ENCODE results near the gene PTPN1.
"Not testable (repeated sequence)": the region's sequence is repeated elsewhere in the genome, so short reads cannot be mapped to it uniquely, and the experiment has no call there.

PTPN1 gene

DNA sequence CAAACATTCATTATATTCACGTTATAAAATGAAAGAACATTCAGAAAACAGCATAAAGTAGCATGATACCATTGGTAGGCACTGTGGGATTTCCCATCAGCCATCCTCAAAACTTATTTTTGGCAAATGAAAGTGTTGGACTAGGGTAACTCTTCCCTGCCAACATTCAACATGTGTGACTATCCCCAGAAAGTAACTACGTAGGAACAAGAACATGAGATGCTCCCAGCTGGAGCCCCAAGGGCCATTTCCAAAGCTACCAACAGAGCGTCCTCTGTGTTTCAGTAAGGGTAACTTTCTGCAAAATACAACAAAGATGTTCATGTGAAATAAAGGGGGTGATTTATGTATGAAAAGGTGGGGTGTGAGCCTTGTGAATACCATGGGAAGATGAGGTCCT, 28.4 kb upstream of the PTPN1 start:
- ATAC-seq, result no peak
- no peak for DNase-seq

DNA sequence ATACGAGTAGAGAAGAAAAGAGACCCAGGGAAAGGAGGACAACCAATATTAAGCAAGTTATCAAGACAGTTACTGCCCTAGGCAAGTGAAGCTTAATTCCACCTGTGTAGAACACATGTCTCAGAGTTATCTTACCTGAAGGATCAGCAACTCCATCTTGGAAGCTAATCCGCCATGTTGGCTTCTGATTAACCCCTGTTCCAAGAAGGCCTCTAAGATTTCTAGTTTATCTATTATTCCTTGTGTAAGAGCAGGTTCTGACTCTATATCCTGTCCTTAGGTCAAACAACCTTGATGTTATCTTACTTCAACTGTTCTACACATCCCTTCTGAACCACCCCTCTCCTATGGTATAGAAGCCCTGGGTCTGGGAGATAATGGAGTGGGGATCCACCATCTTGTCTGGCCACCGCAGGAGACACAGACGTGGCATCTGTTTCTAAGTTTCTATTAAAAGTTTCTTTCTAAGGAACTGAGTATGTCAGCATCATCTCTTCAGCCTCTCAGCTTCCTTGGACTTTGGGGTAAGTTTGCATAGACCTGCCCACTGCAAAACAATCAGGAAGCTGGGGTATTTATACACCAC, 27.7 kb upstream of the PTPN1 start:
- ATAC-seq (no peak), DNase-seq (no peak)

DNA sequence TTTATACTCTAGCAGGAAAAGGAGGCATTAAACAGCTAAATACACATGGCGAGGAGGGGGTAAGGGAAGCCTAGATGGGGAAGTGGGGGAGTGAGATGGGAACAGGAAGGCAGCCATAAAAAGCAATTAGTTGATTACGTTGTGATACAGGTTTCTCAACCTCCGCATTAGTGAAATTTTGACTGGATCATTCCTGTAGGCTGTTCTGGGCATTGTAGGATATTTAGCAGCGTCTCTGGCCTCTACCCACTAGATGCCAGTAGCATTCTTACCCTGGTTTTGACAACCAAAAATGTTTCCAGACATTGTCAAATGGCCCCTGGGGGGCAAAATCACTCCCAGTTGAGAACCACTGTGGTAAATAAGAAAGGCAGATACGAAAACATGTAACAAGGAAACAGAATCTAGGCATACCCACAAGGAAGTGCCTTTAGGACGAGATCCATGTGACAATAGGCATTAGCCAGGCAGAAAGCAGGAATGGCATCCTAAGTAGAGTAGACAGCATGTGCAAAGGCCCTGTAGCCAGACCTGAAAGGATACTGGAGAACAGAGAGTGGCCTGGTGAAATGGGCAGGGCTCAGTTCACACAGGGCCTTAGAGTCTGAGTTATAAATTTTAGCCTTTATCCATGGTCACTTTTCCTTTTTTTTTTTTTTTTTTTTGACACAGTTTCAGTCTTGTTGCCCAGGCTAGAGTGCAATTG, 25.8 kb upstream of the PTPN1 start:
- ATAC-seq, result no peak
- no peak for DNase-seq

DNA sequence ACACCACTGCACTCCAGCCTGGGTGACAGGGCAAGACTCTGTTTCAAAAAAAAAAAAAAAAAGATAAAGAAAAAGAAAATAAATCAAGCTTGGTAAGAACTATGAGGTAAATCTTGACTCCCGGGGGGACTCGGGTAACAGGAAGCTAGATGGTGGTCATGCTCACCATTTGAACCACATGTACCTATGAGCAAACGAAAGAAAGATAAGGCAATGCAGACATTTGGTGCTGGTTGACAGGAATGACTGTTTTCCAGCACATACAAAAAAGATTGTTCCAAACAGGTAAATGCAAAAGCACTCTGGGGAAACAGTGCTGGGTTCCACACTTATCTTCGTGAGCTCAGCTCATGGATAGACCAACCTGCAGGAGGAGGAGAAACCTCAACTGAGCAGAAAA, 22.8 kb upstream of the PTPN1 start:
- DNase-seq (no peak), ATAC-seq (no peak)

DNA sequence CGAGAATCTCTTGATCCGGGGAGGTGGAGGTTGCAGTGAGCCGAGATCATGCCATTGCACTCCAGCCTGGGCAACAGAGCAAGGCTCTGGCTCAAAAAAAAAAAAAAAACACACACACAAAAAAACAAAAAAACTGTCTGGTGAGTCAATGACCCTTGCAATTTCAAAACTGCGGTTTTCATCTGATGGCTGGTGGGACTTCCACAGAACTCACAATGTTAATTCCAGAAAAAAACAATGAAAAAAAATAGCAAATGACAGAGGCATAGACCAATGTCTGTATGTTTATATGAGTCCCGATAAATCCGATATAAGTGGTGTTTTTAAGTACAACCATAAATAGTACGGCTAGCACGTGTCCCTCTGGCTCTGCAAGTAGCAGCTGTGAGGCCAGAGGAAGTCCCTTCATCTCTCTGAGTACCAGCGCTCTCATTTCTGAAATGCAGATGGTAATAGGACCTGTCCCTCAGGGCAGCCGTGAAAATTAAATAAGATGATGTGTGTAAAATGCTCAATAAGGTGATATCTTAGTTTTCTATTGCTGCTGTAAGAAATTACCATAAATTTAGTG, 21.9 kb upstream of the PTPN1 start:
- DNase-seq (no peak), ATAC-seq (no peak)

DNA sequence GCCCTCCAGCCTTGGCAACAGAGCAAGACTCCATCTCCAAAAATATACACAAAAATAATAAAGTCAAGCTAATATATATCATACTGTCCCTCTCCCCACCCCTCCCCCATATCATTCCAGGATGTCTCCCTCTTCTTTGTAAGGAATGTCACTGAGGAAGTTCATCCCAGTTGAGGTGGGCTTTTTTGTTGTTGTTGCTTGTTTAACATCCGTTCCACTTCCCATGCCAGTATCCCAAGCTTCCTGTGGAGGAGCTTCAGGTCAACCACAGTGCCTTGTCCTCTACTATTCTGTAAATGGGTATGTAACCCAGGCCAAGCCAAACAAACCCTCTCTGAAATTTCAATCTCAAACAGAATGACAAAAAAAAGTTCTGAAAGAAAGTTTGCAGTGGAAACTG, 19.0 kb upstream of the PTPN1 start:
- DNase-seq (no peak), ATAC-seq (no peak)

DNA sequence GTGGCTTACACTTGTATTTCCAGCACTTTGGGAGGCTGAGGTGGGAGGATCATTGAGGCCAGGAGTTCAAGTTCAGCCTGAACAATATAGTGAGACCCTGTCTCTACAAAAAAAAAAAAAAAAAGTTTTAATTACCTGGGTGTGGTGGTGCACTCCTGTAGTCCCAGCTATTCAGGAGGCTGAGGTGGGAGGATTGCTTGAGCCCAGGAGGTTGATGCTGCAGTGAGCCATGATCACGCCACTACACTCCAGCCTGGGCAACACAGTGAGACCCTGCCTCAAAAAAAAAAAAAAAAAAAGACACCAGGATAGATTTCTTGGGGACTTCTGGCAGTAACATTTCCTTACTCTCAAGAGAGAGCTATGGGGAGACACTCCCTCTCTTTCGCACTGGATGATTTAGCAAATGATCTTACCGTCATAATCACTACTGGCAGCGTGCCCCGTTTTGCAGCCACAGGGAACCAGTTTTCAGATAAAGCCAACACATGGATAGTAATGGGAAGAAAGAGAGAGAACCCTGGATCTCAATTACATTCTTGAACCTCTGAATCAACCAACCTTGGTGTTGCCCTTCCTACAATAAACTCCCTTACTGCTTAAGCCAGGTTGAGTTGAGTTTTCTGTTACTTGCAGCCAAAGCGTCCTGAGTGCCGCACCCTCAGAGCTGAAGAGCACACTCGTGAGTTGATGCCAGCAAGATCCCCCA, 18.1 kb upstream of the PTPN1 start:
- no peak for DNase-seq
- no peak for ATAC-seq

DNA sequence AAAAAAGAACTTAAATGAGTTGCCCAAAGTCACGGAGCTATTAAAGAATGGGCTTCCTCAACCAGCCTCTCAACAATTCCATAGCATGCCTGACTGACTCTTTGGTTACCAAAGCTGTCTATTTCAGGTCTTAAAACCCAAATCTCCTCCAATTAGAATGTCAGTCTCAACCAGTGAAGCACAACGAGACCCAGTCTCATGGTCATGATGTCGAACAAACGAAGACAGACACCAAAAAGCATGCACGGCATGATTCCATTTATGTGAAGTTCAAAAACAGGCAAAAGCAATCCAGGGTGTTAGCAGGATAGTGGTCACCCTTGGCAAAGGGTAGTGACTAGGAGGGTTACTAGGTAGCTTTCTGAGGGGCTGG, 16.3 kb upstream of the PTPN1 start:
- ATAC-seq (no peak), DNase-seq (no peak)

DNA sequence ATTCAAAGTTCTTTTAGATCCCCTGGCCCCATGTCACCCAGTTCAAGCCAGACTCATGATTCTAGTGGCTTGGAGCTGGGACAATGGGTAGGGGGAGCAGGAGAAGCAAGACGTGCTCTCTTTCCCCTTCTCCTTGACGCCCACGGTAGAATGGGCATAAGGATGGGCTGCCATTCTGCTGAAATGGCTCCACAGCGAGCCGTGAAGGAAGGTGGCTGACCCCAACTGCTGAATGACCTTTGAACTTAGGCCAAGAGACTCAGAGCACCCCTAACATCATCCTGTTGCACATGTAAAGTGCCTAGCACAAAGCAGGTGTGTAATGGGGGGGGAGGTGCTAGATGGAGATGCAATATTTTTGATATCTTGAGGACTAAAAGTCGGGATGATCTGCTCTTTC, 15.8 kb upstream of the PTPN1 start:
- DNase-seq (no peak), ATAC-seq (no peak)

DNA sequence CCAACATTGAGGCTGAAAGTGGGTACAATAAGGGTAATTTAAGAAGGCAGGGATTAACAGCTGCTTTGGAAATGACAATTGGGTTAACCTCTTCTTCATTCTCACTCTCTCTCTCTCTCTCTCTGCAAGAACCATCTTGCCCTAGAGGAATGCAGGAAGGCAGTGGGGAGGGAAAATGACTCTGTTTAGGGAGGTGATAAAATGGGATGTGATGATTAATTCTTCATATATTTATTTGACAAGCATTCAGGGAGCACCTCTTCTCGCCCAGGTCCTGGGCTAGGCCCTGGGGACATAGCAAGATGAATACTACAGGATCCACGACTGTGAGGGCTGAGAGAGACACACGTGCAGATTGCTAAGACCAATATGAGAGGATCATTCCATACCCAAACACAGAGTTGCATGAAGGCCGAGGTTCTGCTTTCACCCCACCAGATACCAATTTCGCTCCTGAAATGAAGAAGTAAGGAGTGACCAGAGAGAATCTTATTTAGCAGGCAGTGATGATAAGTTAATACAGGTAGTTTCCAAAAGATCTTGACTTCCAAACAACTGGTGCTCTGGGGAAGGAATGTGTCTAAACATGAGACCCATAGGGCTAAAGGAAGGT, 13.3 kb upstream of the PTPN1 start:
- no peak for ATAC-seq
- no peak for DNase-seq

DNA sequence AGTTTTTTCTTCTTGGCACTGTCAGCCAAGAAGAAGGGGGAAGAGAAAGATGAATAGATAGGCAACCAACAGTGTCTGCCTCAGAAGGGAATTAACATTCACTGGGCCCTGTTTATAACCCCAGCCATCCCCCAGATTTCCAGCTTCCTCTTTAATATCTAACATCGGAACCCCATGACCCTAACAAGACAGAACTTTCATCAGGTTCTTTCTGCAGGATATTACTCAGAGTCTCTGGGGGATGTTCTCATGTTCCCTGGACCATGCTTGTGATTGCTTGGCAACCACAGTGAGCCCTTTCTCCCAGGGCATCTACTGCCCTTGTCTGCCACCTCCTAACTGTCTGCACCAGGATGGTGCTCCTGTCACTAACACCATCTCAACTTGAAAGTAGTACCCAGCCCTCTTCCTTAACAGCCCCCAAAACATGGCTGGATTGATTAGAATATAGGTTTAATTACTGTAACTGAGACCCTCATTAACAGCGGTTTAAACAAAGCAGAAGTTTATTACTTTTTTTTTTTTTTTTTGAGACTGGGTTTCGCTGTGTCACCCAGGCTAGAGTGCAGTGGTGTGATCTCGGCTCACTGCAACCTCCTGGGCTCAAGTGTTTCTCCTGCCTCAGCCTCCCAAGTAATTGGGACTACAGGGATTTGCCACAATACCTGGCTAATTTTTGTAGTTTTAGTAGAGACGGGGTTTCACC, 12.0 kb upstream of the PTPN1 start:
- ATAC-seq, result peak; percentile 25
- no peak for DNase-seq

DNA sequence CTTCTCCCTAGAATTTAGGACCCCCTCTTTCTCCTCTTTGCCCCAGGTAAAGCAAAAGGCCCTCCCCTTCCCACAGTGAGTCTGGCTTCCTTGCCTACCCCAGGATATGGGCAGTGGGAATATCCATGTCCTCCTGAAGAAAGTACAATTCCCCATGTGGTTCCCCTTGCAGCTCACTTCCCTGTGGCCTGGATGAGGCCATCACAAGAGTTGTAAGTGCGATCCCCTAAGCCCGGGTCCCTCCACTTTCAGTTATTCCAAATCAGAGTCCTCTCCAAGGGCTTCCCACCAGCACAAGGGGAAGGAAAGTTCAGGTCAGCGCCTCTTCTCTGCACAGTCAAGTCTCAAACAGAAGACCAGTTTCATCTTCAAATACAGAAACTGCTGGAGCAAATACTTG, 10.2 kb upstream of the PTPN1 start:
- DNase-seq (no peak), ATAC-seq (no peak)

DNA sequence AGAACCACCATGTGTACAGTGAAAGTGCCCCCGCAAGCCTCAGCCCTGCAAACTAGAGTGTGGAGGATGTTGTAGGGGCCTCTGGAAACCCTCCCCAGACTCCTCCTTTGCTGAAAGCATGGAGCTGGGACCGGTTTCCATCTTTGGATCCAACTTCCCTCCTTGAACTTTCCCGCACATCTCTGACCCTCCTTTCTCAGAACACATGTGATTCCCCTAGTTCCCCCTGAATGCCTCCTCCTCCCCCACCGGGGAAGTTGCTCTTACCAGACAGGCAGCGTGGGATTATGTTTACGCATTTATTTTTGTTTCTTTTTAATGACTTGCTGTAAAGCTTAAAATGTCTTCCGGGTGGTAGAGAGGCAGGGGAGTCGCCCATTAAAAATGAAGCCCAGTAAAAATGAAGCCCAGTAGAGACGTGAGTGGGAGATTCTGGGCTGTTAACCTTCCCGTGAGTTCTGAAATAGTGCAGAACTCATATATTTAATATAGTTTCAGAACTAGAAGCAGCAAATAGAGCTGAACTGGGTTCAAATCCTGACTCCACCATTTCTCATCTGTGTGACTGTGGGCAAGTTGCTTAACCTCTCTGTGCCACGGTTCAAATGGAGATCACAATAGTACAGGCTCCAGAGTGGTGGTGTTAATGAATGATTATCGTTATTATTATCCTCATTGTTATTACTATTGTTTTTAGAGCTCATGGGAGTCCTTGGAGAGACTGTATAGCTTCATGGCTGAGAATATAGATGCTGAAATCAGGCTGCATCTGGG, 8.0 kb upstream of the PTPN1 start:
- no peak for DNase-seq

DNA sequence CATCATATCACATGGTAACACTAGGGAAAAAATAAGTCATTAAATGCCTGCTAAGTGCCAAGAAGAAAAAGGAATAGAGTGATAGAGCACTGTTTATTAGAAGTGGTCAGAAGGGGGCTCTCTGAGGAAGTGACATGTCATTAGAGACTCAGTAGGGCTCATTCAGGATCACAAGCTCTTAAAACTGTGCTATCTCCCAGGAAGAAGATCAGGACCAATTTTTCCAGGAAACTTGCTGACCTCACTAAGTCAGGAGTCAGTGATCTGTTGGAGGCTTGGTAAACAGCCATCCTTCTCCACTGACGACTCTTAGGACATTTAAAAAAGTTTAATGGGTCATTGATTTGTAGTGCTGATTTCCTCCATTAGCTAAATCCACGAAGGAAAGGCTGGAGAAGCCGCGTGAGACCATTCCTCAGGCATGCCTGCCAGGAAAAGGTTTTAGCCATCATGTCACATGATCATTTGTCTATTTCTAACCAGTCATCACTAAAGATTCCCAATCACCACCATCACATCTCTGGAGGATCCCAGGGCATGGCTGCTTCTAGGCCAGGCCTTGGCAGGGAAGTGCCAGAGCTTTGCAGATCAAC, 5.9 kb upstream of the PTPN1 start:
- ATAC-seq (peak; percentile 44), DNase-seq (no peak)

More for the DNA sequence above, 8.0 kb upstream of the PTPN1 start:
- no peak for ATAC-seq

DNA sequence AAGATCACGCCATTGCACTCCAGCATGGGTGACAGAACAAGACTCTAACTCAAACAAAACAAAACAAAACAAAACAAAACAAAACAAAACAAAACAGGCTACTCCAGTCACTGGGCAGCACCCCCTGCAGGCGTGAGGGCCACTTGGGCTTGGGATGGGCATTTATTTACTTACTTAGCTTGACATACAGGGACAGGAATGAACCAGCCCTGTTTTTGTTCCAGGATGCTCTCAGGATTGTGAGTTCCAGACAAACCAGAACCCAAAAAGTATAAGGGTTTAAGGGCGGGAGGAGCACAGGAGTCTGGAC, 4.0 kb upstream of the PTPN1 start:
- ATAC-seq, result no peak

DNA sequence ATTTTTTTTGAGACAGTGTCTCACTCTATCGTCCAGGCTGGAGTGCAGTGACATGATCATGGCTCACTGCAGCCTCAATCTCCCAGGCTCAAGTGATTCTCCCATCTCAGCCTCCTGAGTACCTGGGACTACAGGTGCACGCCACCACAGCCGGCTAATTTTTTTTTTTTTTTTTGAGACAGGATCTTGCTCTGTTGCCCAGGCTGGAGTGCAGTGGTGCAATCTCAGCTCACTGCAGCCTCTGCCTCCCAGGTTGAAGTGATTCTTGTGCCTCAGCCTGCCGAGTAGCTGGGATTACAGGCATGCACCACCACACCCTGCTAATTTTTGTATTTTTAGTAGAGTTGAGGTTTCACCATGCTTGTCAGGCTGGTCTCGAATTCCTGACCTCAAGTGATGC, 2.4 kb upstream of the PTPN1 start:
- ATAC-seq, DNase-seq: not testable (repeated sequence)

More for the DNA sequence above, 4.0 kb upstream of the PTPN1 start:
- no peak for DNase-seq

DNA sequence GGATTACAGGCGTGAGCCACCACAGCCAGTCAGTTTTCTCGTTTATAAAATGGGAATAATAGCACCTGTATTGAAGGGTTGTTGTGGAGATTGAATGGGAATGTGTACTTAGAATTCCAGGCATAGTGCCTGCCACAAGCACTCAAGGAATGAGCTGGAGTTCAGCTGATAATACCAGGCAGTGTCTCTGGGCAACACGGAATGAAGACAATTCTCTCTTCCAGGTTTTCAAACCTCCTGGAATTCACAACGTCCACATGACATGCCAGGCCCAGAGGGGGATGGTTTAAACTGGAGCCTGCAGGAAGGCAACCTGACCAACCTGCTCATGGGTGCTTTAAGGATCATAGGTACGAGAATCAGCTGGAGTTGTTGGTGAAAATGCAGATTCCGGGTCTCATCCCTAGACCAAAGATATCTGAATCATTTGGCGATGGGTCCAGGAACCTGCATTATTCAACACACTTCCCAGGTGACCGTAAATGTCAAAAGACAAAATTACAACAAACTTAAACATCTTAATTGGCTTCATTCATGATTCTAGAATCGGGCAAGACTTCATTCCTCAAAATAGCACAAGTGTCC, 1.9 kb upstream of the PTPN1 start:
- ATAC-seq, result no peak
- DNase-seq, result no peak

DNA sequence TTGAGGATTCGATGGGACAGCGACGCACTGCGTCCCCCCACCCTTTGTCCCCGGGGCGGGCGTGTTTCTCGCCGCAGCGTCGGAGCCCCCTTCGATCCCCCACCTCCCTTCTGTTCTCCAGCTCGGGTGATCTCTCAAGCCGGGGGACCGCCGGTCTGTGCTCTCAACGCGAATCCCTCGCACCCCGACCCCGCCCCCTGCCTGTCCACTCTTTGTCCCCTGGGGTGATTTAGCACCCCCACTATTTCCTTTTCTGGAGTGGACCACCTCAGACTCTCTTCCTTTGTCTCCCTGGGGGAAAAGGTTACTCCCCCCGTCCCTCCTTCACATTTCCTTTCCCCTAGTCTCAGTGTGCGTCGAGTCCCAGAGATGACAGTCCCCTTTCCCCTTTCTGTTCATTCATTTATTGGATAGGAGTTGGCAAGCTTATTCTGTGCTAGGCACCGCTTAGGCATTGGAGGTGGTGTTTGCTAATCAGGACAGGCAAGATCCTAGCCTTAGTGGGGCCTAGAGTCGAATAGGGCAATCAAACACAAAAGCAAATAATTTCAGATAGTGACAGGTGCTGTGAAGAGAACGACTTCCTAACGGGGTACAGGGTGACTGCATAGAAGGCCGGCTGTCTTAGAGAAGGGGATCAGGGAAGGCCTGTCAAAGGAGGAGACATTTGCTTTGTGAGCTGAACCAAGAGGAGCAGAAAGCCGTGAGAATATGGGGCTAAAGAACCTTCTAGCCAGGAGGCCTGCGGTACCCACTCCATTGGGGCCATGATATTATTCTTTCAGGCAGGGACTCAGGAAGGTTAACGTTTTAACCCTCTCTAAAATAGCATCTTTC, 741 bp downstream of the PTPN1 start:
- peak; percentile 39 for DNase-seq
- ATAC-seq, result no peak

DNA sequence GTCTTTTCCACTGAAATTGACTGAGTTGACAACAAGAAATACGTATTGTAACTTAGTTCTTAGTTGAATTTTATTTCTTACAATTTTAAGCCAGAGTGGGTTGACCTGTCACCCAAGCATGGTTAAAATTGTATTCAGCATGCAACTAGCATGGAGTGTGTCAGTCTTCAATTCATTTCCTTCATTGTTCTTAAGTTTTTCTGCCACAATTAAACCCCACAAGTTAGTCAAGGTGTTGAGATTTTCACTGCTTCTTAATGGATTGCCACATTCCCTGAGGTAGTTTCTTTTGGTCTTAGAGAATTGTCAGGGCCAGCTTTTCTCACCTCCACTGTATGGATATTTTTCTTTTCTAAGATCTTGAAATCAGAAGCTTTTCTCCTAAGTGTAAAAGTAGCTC, 2.1 kb downstream of the PTPN1 start:
- DNase-seq, result no peak
- ATAC-seq, result no peak
